ENCODE results near the gene ITPR2. TPM values are rescaled to one million over a fixed set of nuclear protein-coding genes. Genes with fewer than 3 reads are reported as not detected.
"Not testable (repeated sequence)": the region's sequence is repeated elsewhere in the genome, so short reads cannot be mapped to it uniquely, and the experiment has no call there.

The ITPR2 gene
- total RNA-seq, 1 donor from 2014 or later = 15.8 TPM

DNA sequence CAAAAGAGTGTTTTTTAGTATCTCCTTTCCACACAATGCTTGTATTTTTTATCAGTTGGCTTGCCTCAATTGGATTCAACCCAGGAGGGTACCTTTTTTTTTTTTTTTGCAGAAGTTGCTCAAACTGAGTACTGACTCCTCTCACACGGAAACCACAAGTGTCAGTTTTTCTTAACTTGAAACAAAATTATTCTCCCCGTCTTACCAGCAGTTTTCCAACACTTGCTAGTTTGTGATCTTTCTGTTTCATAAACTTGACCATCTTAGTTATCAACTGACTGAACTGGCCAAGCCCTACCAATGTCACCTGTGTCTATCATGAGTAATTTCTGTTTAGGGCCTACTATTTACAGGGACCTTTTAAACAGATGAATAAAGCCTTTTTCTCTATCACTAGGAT, 34.1 kb upstream of the ITPR2 start:
- Histone ChIP-seq H3K4me1 (peaks cover 20% of the 10 kb centered on the region), H3K27me3 (ENCODE audit: low read depth) (no peaks in the 10 kb centered on the region), H3K36me3 (no peaks in the 10 kb centered on the region), H3K9me3 (replicated peaks) (no peaks in the 10 kb centered on the region), H3K27ac (replicated peaks) (no peak overlapping the region), H3K4me3 (no peak overlapping the region)
- intact Hi-C loops (cut with micrococcal nuclease) = no loop called here
- TF ChIP-seq, protein P1, sequence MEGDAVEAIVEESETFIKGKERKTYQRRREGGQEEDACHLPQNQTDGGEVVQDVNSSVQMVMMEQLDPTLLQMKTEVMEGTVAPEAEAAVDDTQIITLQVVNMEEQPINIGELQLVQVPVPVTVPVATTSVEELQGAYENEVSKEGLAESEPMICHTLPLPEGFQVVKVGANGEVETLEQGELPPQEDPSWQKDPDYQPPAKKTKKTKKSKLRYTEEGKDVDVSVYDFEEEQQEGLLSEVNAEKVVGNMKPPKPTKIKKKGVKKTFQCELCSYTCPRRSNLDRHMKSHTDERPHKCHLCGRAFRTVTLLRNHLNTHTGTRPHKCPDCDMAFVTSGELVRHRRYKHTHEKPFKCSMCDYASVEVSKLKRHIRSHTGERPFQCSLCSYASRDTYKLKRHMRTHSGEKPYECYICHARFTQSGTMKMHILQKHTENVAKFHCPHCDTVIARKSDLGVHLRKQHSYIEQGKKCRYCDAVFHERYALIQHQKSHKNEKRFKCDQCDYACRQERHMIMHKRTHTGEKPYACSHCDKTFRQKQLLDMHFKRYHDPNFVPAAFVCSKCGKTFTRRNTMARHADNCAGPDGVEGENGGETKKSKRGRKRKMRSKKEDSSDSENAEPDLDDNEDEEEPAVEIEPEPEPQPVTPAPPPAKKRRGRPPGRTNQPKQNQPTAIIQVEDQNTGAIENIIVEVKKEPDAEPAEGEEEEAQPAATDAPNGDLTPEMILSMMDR (IDR thresholded peaks at IDR 0.05; ENCODE audit: borderline replicate concordance) = no peak
- no peak for DNase-seq

- intact Hi-C loops (cut with micrococcal nuclease) = no loop called here
- Histone ChIP-seq H3K9me3 (replicated peaks) (no peaks in the 10 kb centered on the region), H3K36me3 (no peaks in the 10 kb centered on the region), H3K4me3 (no peak overlapping the region), H3K27me3 (ENCODE audit: low read depth) (no peaks in the 10 kb centered on the region), H3K27ac (replicated peaks) (no peak overlapping the region), H3K4me1 (no peaks in the 10 kb centered on the region)
- TF ChIP-seq, protein P1 (IDR thresholded peaks at IDR 0.05; ENCODE audit: borderline replicate concordance) = no peak
- no peak for DNase-seq
Observed at GRCh38 chr12:26863515-26863914, 30.5 kb upstream of the ITPR2 start.

DNA sequence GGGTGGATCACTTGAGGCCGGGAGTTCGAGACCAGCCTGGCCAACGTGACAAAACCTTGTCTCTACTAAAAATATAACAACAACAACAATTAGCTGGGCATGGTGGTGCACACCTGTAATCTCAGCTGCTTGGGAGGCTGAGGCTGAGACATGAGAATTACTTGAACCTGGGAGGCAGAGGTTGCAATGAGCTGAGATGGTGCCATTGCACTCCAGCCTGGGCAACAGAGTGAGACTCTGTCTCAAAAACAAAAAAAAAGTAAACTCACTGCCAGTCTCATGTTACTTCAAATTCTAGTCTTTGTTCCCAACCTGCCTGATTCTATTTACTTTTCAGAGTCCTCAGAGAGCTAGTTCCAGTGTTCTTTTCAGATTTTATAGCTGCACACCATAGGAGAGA, 29.8 kb upstream of the ITPR2 start:
- intact Hi-C loops (cut with micrococcal nuclease); H3K9me3 ChIP-seq (replicated peaks); H3K27ac ChIP-seq (replicated peaks); H3K36me3 ChIP-seq; DNase-seq; H3K27me3 ChIP-seq (ENCODE audit: low read depth); H3K4me3 ChIP-seq; H3K4me1 ChIP-seq: not testable (repeated sequence)

DNA sequence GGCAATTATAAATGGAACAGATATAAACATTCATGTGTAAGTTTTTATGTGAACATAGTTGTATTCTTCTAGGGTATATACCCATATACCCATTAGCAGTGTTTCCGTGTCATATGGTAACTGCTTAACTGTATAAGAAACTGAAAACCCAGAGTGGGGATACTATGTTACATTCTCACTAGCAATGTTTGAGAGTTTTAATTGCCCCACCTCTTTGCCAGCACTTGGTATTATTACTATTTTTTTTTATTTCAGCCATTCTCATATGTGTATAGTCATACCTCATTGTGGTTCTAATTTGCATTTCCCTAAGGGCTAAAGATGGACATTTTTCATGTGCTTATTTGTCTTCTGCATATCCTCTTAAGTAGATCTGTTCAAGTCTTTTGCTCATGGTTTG, 28.7 kb upstream of the ITPR2 start:
- Histone ChIP-seq H3K27me3 (ENCODE audit: low read depth) (no peaks in the 10 kb centered on the region), H3K4me3 (no peak overlapping the region), H3K4me1 (peaks cover 3% of the 10 kb centered on the region), H3K9me3 (replicated peaks) (no peaks in the 10 kb centered on the region), H3K27ac (replicated peaks) (no peak overlapping the region), H3K36me3 (no peaks in the 10 kb centered on the region)
- no peak for DNase-seq
- intact Hi-C loops (cut with micrococcal nuclease) = no loop called here
- TF ChIP-seq, protein P1 (IDR thresholded peaks at IDR 0.05; ENCODE audit: borderline replicate concordance) = no peak

DNA sequence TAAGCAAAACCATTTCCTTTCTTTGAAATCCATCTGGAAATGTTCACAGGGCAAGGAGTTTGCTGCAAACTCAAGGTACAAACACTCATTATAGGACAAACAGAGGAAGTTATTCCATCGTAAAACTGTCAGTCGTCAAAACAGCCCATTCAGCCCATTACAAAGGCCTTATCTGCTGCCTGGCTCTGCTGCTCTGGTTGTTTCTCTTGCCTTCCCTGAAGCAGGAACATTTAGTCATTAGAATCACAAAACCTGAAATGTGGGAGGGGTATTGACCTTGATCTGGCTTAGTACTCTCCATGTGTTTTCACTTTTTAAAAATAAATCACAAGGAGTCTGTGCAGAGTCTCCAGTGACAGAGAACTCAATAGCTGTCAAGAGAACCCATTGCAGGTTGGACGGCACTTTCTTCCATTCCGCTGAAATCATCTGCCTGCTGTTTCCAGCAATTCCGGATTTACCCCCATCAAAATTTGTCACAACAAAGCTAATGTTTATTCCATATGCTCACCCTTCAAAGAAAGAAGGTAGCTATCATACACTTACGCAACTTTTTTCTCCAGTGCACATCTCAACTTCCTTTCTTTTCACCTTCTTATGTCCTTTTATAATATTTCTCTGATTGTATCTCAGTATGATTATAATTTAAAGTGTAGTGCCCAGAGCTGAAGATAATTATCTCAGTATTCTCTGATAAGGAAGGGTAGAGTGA, 24.6 kb upstream of the ITPR2 start:
- DNase-seq = no peak
- no peaks in the 10 kb centered on the region for H3K9me3 ChIP-seq (replicated peaks)
- no peaks in the 10 kb centered on the region for H3K36me3 ChIP-seq
- intact Hi-C loops (cut with micrococcal nuclease) = no loop called here
- TF ChIP-seq, protein P1 (IDR thresholded peaks at IDR 0.05; ENCODE audit: borderline replicate concordance) = no peak
- H3K27ac ChIP-seq (replicated peaks) = peak overlapping the region; percentile 54
- H3K27me3 ChIP-seq (ENCODE audit: low read depth) = no peaks in the 10 kb centered on the region
- peaks cover 12% of the 10 kb centered on the region for H3K4me1 ChIP-seq
- H3K4me3 ChIP-seq = no peak overlapping the region

- Histone ChIP-seq H3K4me1 (peaks cover 12% of the 10 kb centered on the region), H3K27me3 (ENCODE audit: low read depth) (no peaks in the 10 kb centered on the region), H3K36me3 (no peaks in the 10 kb centered on the region), H3K4me3 (no peak overlapping the region), H3K9me3 (replicated peaks) (no peaks in the 10 kb centered on the region), H3K27ac (replicated peaks) (no peak overlapping the region)
- intact Hi-C loops (cut with micrococcal nuclease) = no loop called here
- TF ChIP-seq, protein P1 (IDR thresholded peaks at IDR 0.05; ENCODE audit: borderline replicate concordance) = no peak
- DNase-seq = no peak
Observed at GRCh38 chr12:26855337-26855736, 22.3 kb upstream of the ITPR2 start.
